Stimulated activated CD8-positive, alpha-beta memory T cell treated with anti-CD3 and anti-CD28 coated beads, Interleukin-4, amount 100 ng/mL, for 1 hour (primary cell): ENCODE results near the gene MAP3K8.

Experiments used
- DNase-seq, 2 donors: peaks; one replicate each; pipeline ENCODE4 v3.0.0-alpha.2; 2020; ENCODE audit warnings: low read depth in 2 of 2, low spot score in 1 of 2

Gene MAP3K8

GRCh38 chr10:30433730-30434272 lies at the start of gene MAP3K8:
MAP3K8 (plus strand) TSS chr10:30434184; CDS start chr10:30438939, 4,755 bp downstream.
- peak; percentile 52 to 72 for DNase-seq

GRCh38 chr10:30384701-30385201 lies 49.2 kb upstream of the MAP3K8 start:
- DNase-seq: no peak

- no peak for DNase-seq
These were observed 47.0 kb upstream of the MAP3K8 start for GRCh38 chr10:30386801-30387588.

- no peak for DNase-seq
These were observed 46.2 kb upstream of the MAP3K8 start for GRCh38 chr10:30387646-30388243.

- no peak for DNase-seq
These were observed 44.4 kb upstream of the MAP3K8 start for GRCh38 chr10:30389543-30389942.

GRCh38 chr10:30390207-30390606 lies 43.8 kb upstream of the MAP3K8 start:
- no peak for DNase-seq

GRCh38 chr10:30391266-30391665 lies 42.7 kb upstream of the MAP3K8 start:
- no peak for DNase-seq

GRCh38 chr10:30392564-30392990 lies 41.4 kb upstream of the MAP3K8 start:
- DNase-seq: peak; percentile 34 to 61

- DNase-seq: no peak
These were observed 37.7 kb upstream of the MAP3K8 start for GRCh38 chr10:30396293-30396692.

GRCh38 chr10:30396698-30397097 lies 37.3 kb upstream of the MAP3K8 start:
- no peak for DNase-seq

- DNase-seq: no peak
These were observed 35.8 kb upstream of the MAP3K8 start for GRCh38 chr10:30398193-30398592.

GRCh38 chr10:30398788-30399187 lies 35.2 kb upstream of the MAP3K8 start:
- DNase-seq: no peak

GRCh38 chr10:30403494-30403893 lies 30.5 kb upstream of the MAP3K8 start:
- DNase-seq: no peak

- DNase-seq: no peak
These were observed 29.4 kb upstream of the MAP3K8 start for GRCh38 chr10:30404540-30404939.

GRCh38 chr10:30411263-30411662 lies 22.7 kb upstream of the MAP3K8 start:
- no peak for DNase-seq

GRCh38 chr10:30412901-30413300 lies 21.1 kb upstream of the MAP3K8 start:
- DNase-seq: no peak

GRCh38 chr10:30413996-30414576 lies 19.9 kb upstream of the MAP3K8 start:
- no peak for DNase-seq

GRCh38 chr10:30415593-30415992 lies 18.4 kb upstream of the MAP3K8 start:
- DNase-seq: no peak

GRCh38 chr10:30417301-30417700 lies 16.7 kb upstream of the MAP3K8 start:
- DNase-seq: no peak

- no peak for DNase-seq
These were observed 13.7 kb upstream of the MAP3K8 start for GRCh38 chr10:30420266-30420665.

- DNase-seq: no peak
These were observed 13.2 kb upstream of the MAP3K8 start for GRCh38 chr10:30420766-30421165.

- no peak for DNase-seq
These were observed 11.8 kb upstream of the MAP3K8 start for GRCh38 chr10:30422151-30422695.
